GM19395 (cell line): Measurements from ENCODE around the gene SLCO2B1.
A peak's percentile ranks its signal among the peaks of the same experiment; 100 is the strongest.

ENCODE experiments used
- ATAC-seq: cut with Tn5 transposase; IDR thresholded peaks from one replicate; pipeline ENCODE4 v1.9.1; 2021; ENCODE audit warnings: mild to moderate bottlenecking, moderate library complexity; ENCODE audit not compliant: unreplicated experiment

SLCO2B1 gene

DNA sequence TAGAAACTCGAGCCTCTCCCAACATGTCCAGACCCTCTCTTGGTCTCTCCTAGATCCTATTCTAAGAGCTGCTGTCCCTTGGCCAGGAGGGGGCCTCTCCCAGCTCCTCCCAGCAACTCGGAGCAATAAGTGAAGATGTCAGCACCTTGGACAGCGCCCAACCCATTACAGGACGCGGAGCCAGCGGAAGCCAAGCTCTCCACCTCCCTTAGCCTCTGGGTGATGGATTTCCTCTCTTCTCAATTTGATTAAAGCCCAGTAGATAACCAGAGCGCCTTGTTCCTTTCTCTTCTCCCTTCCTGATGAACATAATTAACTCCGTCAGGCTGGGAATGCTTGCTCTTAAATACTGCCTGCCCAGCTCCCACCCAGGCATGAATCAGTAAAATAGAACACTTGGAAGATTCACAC, 63.5 kb downstream of the SLCO2B1 start:
- ATAC-seq: no peak

GRCh38 chr11:75214843-75215242, 63.9 kb downstream of the SLCO2B1 start:
- ATAC-seq: no peak

- no peak for ATAC-seq
Measured at GRCh38 chr11:75219869-75220268, 69.0 kb downstream of the SLCO2B1 start.

DNA sequence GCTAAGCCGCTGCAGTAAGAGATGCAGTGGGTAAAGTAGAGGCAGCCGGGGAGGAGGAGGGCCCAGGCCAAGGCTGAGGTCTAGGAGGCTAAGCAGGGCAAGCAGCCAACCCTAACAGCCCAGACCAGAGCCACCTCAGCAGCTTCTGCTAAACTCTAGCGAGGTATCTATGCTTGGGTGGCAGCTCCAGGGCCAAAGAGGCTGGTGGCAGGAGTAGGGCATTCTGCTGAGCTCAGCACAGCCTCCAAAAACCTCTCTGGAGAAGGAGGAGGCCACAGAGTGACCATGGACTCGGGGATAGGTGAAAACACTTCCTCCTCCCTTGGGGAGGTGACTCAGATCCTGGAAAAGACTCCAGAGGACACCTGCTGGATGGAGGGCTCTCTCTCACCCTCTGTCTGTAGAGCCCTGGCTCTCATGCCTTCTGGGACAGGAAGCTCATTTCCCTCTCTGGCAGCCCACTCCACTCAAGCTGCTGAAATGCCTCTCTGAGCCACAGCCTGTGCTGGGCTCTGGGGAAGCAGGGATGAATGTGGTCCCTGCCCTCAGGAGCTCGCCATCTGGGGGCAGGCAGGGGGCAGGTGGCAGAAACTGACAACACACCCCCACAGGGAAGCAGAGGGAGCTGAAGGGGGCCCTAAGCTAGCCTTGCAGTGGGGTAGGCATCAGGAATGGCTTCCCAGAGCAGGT, 73.2 kb downstream of the SLCO2B1 start:
- no peak for ATAC-seq

- ATAC-seq: no peak
Measured at GRCh38 chr11:75225794-75226193, 74.9 kb downstream of the SLCO2B1 start.

GRCh38 chr11:75229466-75229865, 78.6 kb downstream of the SLCO2B1 start:
- ATAC-seq: no peak

DNA sequence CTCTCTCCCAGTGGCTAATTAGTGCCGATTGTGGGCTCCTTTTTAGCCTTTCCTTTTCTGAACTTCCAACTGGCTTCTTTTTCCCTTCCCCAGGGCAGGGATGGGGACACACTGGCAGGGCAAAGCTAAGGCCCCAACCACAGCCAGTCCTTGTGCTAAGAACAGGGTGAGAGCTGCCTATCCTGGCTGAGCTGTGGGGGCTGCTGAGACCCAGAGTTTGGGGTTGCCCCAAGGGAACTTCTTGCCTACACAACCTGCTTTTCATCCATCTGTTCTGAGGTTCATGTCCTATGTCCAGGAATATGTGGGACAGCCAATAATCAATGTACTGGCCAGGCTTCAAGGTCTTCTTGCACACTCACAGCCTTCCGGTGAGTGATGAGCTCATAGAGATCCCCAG, 79.7 kb downstream of the SLCO2B1 start:
- ATAC-seq: no peak

- ATAC-seq: no peak
Measured at GRCh38 chr11:75233754-75234172, 82.9 kb downstream of the SLCO2B1 start.

- no peak for ATAC-seq
Measured at GRCh38 chr11:75236062-75236461, 85.2 kb downstream of the SLCO2B1 start.

GRCh38 chr11:75237050-75237449, 86.1 kb downstream of the SLCO2B1 start:
- ATAC-seq: no peak

GRCh38 chr11:75238595-75239440, 87.9 kb downstream of the SLCO2B1 start:
- no peak for ATAC-seq

DNA sequence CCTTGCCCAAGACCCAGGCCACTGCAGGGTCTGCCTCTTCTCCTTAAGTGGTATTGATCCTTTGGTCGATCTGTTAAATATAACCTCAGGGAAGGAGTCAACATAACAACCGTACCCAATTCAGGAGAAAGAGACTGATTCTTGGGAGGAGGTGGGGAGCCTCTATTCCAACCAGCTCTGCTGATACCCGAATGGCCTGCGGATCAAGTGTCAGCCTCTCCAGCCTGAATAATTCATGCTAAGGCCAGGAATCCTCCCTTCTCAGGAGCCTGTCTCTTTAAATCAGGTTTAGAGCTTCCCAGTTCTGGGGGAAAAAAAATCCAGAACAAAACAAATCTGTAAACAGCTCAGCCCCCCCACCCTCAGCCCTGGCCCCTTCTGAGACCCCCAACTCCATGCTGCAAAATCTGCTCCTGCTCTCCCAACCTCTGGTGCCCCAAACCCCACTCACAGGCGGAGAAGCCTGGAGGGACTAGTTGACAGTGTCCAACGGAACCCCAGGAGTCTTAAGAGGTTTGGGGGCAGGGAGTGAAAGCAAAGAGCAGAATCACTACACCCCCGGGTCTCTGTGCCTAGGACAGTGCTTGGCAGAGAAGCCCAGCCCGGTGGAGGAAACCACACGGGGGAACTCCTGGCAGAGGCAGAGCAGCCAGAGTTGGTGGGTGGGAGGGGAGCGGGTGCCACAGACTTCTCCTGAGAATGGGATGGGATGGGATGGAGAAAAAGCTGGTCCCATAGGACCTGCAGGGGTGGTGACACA, 88.8 kb downstream of the SLCO2B1 start:
- ATAC-seq: no peak

DNA sequence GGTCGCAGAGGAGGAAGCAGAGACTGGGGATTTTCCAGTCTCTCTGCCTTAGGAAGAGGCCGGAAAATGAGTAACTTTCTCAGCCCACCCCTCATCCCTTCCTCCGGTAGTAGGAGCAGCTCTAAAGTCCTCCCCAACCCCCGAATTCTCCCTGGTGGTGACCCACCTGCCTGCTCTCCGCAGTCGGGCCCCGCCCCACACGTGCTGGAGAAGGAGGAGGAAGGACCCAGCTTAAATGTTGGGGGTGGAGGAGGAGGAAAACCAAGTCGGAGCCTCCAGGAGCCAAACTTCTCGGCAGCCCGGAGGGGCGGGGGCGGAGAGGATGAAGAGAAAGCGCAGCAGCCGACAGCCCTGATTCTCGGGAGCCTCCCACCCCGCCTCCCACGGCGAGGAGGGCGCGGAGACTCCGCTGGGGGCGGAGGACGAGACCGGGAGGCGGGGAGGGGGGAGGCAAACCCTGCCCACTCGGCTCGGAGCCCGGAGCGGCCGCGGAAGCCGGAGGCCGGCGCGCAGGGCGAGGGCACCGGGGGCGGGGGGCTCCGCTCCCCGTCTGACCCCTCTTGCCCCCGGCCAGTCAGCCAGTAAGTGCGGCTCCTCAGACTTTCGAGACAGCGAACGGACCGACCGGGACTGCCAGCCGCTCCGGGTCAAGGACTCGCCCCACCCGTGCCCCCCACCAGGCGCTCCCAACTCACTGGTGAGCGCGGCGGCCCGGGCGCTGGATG, 89.6 kb downstream of the SLCO2B1 start, which contains the start of gene TPBGL:
TSS of gene TPBGL (plus strand) at position 464 of the 725 bp plus-strand sequence. CDS start 276 bp downstream, outside the sequence.
- ATAC-seq: no peak

- peak; percentile 87 for ATAC-seq
Measured at GRCh38 chr11:75241036-75241905, 90.4 kb downstream of the SLCO2B1 start.

GRCh38 chr11:75241906-75242644, 91.2 kb downstream of the SLCO2B1 start:
- ATAC-seq: no peak

- ATAC-seq: no peak
Measured at GRCh38 chr11:75242722-75243600, 92.1 kb downstream of the SLCO2B1 start.

DNA sequence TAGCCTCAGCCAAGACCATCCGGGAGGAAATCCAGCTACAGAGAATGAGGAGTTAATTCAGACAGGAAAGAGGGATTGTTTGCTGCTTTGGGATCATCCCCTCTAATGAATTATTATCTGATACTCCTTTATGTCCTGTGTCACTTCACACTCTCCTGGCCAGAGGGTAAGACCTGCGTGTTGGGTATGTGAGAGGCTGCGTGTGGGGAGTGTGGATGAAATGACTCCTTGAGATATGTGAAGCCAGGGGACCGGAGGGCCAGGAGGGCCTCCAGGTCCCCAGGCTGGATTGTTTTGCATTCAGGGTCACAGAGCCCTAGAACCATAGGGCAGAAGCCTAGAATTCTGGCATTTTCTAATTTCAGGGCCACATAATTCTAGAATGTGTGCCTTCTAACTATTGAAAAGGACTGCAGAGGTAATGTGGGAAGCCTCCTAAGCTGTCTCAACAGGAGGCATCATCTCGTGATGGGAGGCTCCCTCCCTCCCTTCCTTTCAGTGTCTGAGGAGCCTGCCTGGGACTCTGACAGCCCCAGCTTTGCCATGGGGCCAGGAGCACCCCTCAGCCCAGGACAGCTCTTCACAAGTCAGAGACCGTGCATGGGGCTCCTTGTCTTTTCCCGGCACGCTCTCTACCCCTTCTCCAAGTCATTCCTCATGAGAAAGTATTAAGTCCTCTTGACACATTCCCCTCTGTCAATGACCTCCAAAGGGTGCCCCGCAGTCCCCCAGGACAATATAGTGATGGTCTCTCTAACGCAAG, 93.3 kb downstream of the SLCO2B1 start:
- ATAC-seq: no peak
